Panc1 (cell line): Measurements from ENCODE around the gene FAM13A.

ENCODE experiments used
- POLR2AphosphoS5 ChIP-seq: IDR thresholded peaks from 2 replicates; pipeline ENCODE4 v1.6.1; 2012; ENCODE audit warnings: mild to moderate bottlenecking, low read depth, low read length, moderate library complexity
- REST ChIP-seq, 2 experiments: IDR thresholded peaks; 2 replicates each; pipeline ENCODE4 v1.6.1; 2011 to 2012; ENCODE audit warnings: low read depth in 2 of 2, control low read depth in 1 of 2, low read length in 1 of 2, mild to moderate bottlenecking in 1 of 2, moderate library complexity in 1 of 2; ENCODE audit not compliant: insufficient read depth in 1 of 2
- SIN3A ChIP-seq: IDR thresholded peaks from 2 replicates; pipeline ENCODE4 v1.6.1; 2012; ENCODE audit warnings: low read depth, mild to moderate bottlenecking, low read length, moderate library complexity, borderline replicate concordance; ENCODE audit not compliant: insufficient read depth
- TF ChIP-seq, protein P1 (sequence below): fragments of 450-650 bp; IDR thresholded peaks from 2 replicates; pipeline ENCODE4 v1.5.1; 2017; ENCODE audit warnings: mild to moderate bottlenecking

- TF ChIP-seq, protein P1, sequence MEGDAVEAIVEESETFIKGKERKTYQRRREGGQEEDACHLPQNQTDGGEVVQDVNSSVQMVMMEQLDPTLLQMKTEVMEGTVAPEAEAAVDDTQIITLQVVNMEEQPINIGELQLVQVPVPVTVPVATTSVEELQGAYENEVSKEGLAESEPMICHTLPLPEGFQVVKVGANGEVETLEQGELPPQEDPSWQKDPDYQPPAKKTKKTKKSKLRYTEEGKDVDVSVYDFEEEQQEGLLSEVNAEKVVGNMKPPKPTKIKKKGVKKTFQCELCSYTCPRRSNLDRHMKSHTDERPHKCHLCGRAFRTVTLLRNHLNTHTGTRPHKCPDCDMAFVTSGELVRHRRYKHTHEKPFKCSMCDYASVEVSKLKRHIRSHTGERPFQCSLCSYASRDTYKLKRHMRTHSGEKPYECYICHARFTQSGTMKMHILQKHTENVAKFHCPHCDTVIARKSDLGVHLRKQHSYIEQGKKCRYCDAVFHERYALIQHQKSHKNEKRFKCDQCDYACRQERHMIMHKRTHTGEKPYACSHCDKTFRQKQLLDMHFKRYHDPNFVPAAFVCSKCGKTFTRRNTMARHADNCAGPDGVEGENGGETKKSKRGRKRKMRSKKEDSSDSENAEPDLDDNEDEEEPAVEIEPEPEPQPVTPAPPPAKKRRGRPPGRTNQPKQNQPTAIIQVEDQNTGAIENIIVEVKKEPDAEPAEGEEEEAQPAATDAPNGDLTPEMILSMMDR: no peak
- TF ChIP-seq POLR2AphosphoS5: no peak
- TF ChIP-seq SIN3A: no peak
- TF ChIP-seq REST (IDR thresholded peaks at IDR 0.05; ENCODE audit: insufficient read depth in 1 of 2, low read depth in 2 of 2, low read length in 1 of 2): no peak
These were observed 259.3 kb downstream of the FAM13A start for GRCh38 chr4:88797725-88798124.
